ENCODE measurements around the gene RNU1-4.
"Not testable (repeated sequence)": the region's sequence is repeated elsewhere in the genome, so short reads cannot be mapped to it uniquely, and the experiment has no call there.

DNA sequence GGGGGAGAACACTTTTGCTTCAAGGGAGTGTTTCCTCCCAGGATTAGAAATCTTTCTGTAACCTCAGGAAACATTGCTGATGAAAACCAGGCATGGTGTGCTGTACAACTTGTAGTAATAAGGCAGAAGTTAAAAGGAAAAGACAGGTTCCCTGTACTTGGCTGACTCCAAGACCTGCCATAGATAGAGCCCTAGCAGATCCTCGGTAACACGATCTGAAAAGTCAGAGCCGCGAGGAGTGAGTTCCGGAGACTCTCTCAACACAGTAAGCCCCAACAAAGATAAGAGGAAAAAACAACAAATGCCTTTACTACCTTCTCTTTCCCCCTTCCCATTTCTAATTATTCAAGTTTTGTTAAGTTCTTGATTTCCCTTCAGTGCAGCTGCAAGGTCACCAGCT lies 7.3 kb downstream of the RNU1-4 start:
- TF ChIP-seq, protein P1, sequence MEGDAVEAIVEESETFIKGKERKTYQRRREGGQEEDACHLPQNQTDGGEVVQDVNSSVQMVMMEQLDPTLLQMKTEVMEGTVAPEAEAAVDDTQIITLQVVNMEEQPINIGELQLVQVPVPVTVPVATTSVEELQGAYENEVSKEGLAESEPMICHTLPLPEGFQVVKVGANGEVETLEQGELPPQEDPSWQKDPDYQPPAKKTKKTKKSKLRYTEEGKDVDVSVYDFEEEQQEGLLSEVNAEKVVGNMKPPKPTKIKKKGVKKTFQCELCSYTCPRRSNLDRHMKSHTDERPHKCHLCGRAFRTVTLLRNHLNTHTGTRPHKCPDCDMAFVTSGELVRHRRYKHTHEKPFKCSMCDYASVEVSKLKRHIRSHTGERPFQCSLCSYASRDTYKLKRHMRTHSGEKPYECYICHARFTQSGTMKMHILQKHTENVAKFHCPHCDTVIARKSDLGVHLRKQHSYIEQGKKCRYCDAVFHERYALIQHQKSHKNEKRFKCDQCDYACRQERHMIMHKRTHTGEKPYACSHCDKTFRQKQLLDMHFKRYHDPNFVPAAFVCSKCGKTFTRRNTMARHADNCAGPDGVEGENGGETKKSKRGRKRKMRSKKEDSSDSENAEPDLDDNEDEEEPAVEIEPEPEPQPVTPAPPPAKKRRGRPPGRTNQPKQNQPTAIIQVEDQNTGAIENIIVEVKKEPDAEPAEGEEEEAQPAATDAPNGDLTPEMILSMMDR (IDR thresholded peaks at IDR 0.05; ENCODE audit: insufficient read depth, low read depth, low read length): not testable (repeated sequence)
- TF ChIP-seq EZH2 (IDR thresholded peaks at IDR 0.05; ENCODE audit: insufficient read depth, low read length): not testable (repeated sequence)

All from astrocyte (in vitro differentiated cells and primary cell).